Stimulated activated CD4-positive, alpha-beta T cell treated with anti-CD3 and anti-CD28 coated beads, Interleukin-1b, Interleukin-23, amount 100 ng/mL, for 48 hours (primary cell): ENCODE results near the gene PSMB10.

Experiments used
- DNase-seq: peaks from one replicate; pipeline ENCODE4 v3.0.0-alpha.2; 2020

Gene PSMB10

GRCh38 chr16:67963662-67964321 lies 27.1 kb upstream of the PSMB10 start:
- DNase-seq, result no peak

- no peak for DNase-seq
These were observed 26.6 kb upstream of the PSMB10 start for GRCh38 chr16:67963292-67963661.

GRCh38 chr16:67962135-67962534 lies 25.5 kb upstream of the PSMB10 start:
- no peak for DNase-seq

- DNase-seq, result no peak
These were observed 24.9 kb upstream of the PSMB10 start for GRCh38 chr16:67961551-67961957.

GRCh38 chr16:67959536-67960329 lies 23.1 kb upstream of the PSMB10 start:
- no peak for DNase-seq

- no peak for DNase-seq
These were observed 21.0 kb upstream of the PSMB10 start for GRCh38 chr16:67957622-67958021.

- DNase-seq, result no peak
These were observed 18.0 kb upstream of the PSMB10 start for GRCh38 chr16:67954421-67955196.

GRCh38 chr16:67953641-67954375 lies 17.2 kb upstream of the PSMB10 start:
- DNase-seq, result no peak

GRCh38 chr16:67951485-67951884 lies 14.8 kb upstream of the PSMB10 start:
- no peak for DNase-seq

- DNase-seq, result no peak
These were observed 13.7 kb upstream of the PSMB10 start for GRCh38 chr16:67950335-67950843.

- DNase-seq, result no peak
These were observed 13.0 kb upstream of the PSMB10 start for GRCh38 chr16:67949645-67950044.

GRCh38 chr16:67948015-67948414 lies 11.4 kb upstream of the PSMB10 start:
- no peak for DNase-seq

- no peak for DNase-seq
These were observed 10.4 kb upstream of the PSMB10 start for GRCh38 chr16:67946966-67947558.

- DNase-seq, result no peak
These were observed 9.5 kb upstream of the PSMB10 start for GRCh38 chr16:67946128-67946569.

GRCh38 chr16:67945392-67945933 lies 8.8 kb upstream of the PSMB10 start:
- no peak for DNase-seq

- DNase-seq, result no peak
These were observed 8.2 kb upstream of the PSMB10 start for GRCh38 chr16:67944690-67945391.

- no peak for DNase-seq
These were observed 7.2 kb upstream of the PSMB10 start, which contains the start of gene LCAT for GRCh38 chr16:67943619-67944504. Gene LCAT, minus strand, starts transcription at chr16:67944120. Its CDS starts 19 bp downstream, at chr16:67944101.

- no peak for DNase-seq
These were observed 6.6 kb upstream of the PSMB10 start for GRCh38 chr16:67943256-67943618.

- no peak for DNase-seq
These were observed 6.0 kb upstream of the PSMB10 start for GRCh38 chr16:67942510-67943255.

GRCh38 chr16:67942200-67942509 lies 5.5 kb upstream of the PSMB10 start:
- DNase-seq, result peak; percentile 39
